Measurements from ENCODE around the gene TNS3. TPM values are rescaled to one million over a fixed set of nuclear protein-coding genes. Genes with fewer than 3 reads are reported as not detected.

Gene TNS3
- total and polyA plus RNA-seq, 10 of the 15 experiments (the other 5 are each of a cell fraction or from before 2014, with no cell fraction given): 0.27 to 2.7 (median 0.79) TPM

DNA sequence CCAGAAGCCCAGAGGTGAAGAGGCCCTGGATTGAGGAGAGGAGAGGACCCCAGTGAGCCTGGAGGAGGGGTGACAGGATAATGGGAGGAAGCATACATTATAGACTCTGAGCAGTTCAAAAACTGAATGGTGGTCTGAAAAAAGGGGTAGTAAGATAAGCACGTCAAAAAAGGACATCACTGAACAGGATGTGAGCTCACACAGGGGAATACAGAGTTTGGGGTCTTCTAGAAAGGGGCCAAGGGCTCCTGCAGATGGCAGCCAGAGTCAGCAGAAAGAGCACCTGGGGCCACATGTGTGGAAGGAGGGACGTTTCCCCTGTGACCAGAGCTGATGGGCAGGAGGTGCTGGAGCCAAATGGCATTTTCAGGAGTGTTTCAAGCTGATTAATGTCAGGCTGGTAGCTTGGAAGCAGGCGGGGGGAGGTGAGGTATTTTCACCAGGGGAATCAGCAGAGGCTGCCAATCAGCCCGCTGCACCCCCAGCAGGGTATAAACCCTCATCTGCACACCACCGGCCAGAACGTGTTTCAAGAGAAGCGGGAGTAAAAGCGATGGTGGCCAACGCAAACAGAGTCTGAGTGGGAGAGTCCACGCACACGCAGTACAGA, 85.8 kb downstream of the TNS3 start:
- ChIA-PET SMC1A (ENCODE audit: uncharacterized antibody, unreplicated experiment) (no interaction called here), POLR2A (no interaction called here), RAD21 (ENCODE audit: unreplicated experiment) (no interaction called here), CTCF (no interaction called here)
- DNase-seq (ENCODE audit: low read depth, low spot score): no peak
- no peak for TF ChIP-seq SMAD5 (IDR thresholded peaks at IDR 0.05; ENCODE audit: low read depth)
- no peak for TF ChIP-seq SUPT20H (IDR thresholded peaks at IDR 0.05; ENCODE audit: borderline replicate concordance, control insufficient read depth, low read depth, low read length)
- TF ChIP-seq, protein P1, sequence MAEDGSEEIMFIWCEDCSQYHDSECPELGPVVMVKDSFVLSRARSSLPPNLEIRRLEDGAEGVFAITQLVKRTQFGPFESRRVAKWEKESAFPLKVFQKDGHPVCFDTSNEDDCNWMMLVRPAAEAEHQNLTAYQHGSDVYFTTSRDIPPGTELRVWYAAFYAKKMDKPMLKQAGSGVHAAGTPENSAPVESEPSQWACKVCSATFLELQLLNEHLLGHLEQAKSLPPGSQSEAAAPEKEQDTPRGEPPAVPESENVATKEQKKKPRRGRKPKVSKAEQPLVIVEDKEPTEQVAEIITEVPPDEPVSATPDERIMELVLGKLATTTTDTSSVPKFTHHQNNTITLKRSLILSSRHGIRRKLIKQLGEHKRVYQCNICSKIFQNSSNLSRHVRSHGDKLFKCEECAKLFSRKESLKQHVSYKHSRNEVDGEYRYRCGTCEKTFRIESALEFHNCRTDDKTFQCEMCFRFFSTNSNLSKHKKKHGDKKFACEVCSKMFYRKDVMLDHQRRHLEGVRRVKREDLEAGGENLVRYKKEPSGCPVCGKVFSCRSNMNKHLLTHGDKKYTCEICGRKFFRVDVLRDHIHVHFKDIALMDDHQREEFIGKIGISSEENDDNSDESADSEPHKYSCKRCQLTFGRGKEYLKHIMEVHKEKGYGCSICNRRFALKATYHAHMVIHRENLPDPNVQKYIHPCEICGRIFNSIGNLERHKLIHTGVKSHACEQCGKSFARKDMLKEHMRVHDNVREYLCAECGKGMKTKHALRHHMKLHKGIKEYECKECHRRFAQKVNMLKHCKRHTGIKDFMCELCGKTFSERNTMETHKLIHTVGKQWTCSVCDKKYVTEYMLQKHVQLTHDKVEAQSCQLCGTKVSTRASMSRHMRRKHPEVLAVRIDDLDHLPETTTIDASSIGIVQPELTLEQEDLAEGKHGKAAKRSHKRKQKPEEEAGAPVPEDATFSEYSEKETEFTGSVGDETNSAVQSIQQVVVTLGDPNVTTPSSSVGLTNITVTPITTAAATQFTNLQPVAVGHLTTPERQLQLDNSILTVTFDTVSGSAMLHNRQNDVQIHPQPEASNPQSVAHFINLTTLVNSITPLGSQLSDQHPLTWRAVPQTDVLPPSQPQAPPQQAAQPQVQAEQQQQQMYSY (CRISPR knock-in tag; IDR thresholded peaks at IDR 0.05): no peak
- no peak for TF ChIP-seq YY1 (IDR thresholded peaks at IDR 0.05; ENCODE audit: low read depth, low read length)
- TF ChIP-seq, protein P2, sequence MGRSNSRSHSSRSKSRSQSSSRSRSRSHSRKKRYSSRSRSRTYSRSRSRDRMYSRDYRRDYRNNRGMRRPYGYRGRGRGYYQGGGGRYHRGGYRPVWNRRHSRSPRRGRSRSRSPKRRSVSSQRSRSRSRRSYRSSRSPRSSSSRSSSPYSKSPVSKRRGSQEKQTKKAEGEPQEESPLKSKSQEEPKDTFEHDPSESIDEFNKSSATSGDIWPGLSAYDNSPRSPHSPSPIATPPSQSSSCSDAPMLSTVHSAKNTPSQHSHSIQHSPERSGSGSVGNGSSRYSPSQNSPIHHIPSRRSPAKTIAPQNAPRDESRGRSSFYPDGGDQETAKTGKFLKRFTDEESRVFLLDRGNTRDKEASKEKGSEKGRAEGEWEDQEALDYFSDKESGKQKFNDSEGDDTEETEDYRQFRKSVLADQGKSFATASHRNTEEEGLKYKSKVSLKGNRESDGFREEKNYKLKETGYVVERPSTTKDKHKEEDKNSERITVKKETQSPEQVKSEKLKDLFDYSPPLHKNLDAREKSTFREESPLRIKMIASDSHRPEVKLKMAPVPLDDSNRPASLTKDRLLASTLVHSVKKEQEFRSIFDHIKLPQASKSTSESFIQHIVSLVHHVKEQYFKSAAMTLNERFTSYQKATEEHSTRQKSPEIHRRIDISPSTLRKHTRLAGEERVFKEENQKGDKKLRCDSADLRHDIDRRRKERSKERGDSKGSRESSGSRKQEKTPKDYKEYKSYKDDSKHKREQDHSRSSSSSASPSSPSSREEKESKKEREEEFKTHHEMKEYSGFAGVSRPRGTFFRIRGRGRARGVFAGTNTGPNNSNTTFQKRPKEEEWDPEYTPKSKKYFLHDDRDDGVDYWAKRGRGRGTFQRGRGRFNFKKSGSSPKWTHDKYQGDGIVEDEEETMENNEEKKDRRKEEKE (IDR thresholded peaks at IDR 0.05): no peak
- no peak for TF ChIP-seq PML (IDR thresholded peaks at IDR 0.05; ENCODE audit: low read length)
- TF ChIP-seq SREBF2 (IDR thresholded peaks at IDR 0.05; ENCODE audit: low read length): no peak
- TF ChIP-seq CBX3 (IDR thresholded peaks at IDR 0.05; ENCODE audit: borderline replicate concordance, low read depth): no peak
- TF ChIP-seq, protein P3, sequence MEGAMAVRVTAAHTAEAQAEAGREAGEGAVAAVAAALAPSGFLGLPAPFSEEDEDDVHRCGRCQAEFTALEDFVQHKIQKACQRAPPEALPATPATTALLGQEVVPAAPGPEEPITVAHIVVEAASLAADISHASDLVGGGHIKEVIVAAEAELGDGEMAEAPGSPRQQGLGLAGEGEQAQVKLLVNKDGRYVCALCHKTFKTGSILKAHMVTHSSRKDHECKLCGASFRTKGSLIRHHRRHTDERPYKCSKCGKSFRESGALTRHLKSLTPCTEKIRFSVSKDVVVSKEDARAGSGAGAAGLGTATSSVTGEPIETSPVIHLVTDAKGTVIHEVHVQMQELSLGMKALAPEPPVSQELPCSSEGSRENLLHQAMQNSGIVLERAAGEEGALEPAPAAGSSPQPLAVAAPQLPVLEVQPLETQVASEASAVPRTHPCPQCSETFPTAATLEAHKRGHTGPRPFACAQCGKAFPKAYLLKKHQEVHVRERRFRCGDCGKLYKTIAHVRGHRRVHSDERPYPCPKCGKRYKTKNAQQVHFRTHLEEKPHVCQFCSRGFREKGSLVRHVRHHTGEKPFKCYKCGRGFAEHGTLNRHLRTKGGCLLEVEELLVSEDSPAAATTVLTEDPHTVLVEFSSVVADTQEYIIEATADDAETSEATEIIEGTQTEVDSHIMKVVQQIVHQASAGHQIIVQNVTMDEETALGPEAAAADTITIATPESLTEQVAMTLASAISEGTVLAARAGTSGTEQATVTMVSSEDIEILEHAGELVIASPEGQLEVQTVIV (IDR thresholded peaks at IDR 0.05; ENCODE audit: borderline replicate concordance, partially characterized antibody): no peak
- TF ChIP-seq ZNF207 (IDR thresholded peaks at IDR 0.05; ENCODE audit: borderline replicate concordance): no peak
- H3K4me1 ChIP-seq (ENCODE audit: control insufficient read depth, insufficient read depth, low read length): peaks cover 47% of the 10 kb centered on the region
- no peaks in the 10 kb centered on the region for H3K9me3 ChIP-seq (replicated peaks; ENCODE audit: control insufficient read depth, insufficient read depth, low read length)
- 0 out of 2 replicates have a peak overlapping the region, but pooled peaks have one; percentile 12 for H3K9ac ChIP-seq (ENCODE audit: control insufficient read depth, insufficient read depth, low read length)
- H3K4me2 ChIP-seq (ENCODE audit: control insufficient read depth, insufficient read depth): peak overlapping the region; percentile 22
- H3K79me2 ChIP-seq (ENCODE audit: control insufficient read depth, insufficient read depth, low read length): no peaks in the 10 kb centered on the region
- no TSS peak for BruUV-seq (replicated peaks)
- intact Hi-C loops (cut with micrococcal nuclease; ENCODE audit: unreplicated experiment): no loop called here
- no peak for FAIRE-seq
- H3K4me3 ChIP-seq: no peak overlapping the region
- H3K27ac ChIP-seq (ENCODE audit: control insufficient read depth, insufficient read depth): no peak overlapping the region
- H2AFZ ChIP-seq (ENCODE audit: control insufficient read depth, low read depth, low read length): no peak overlapping the region
- H4K20me1 ChIP-seq (ENCODE audit: control insufficient read depth, insufficient read depth): no peaks in the 10 kb centered on the region
- H3K36me3 ChIP-seq (ENCODE audit: control insufficient read depth in 2 of 2, insufficient read depth in 2 of 2, low read length in 1 of 2): no peaks in the 10 kb centered on the region
- ATAC-seq: no peak; the same call in 2 of the 3 replicates
- no peaks in the 10 kb centered on the region for H3K27me3 ChIP-seq (replicated peaks in 1 of 2; ENCODE audit: control insufficient read depth in 2 of 2, insufficient read depth in 2 of 2, low read length in 1 of 2)
- WGBS (ENCODE audit: insufficient coverage, insufficient replicate concordance, low lambda C conversion rate, missing lambda C conversion rate): 77% methylated on average over 11 of the region's 11 CpGs
- in situ Hi-C loops (cut with MboI): no loop called here

Measured in GM12878 (cell line).